Heart right ventricle (tissue), 16 donors: ENCODE measurements around the gene PNKP. TPM values are rescaled to one million over a fixed set of nuclear protein-coding genes. Genes with fewer than 3 reads are reported as not detected.

Source experiments
- ATAC-seq, 8 donors: fragments of 200-7000 bp; cut with Tn5 transposase; one replicate each; pipeline ENCODE4 v1.9.1; 2020; ENCODE audit warnings: mild to moderate bottlenecking in 8 of 8, moderate library complexity in 8 of 8, moderate number of reproducible peaks in 1 of 8
- DNase-seq, 2 donors: peaks; one replicate each; pipeline ENCODE4 v3.0.0-alpha.2; 2020
- H3K27ac ChIP-seq, 10 donors: fragments of 200-600 bp; sonication (generic) in 2 of 10; one replicate each; pipeline versions ENCODE4 v1.5.0 to v1.8.0; 2020 to 2022; ENCODE audit warnings: mild to moderate bottlenecking in 3 of 10
- H3K27me3 ChIP-seq, 7 donors: fragments of 200-600 bp; one replicate each; pipeline ENCODE4 v1.8.0; 2021 to 2022; ENCODE audit warnings: mild to moderate bottlenecking in 2 of 7
- H3K36me3 ChIP-seq, 9 donors: fragments of 200-600 bp; sonication (generic) in 1 of 9; one replicate each; pipeline versions ENCODE4 v1.5.0 to v1.8.0; 2020 to 2022; ENCODE audit warnings: mild to moderate bottlenecking in 2 of 9
- H3K4me1 ChIP-seq, 9 donors: fragments of 200-600 bp; sonication (generic) in 1 of 9; one replicate each; pipeline versions ENCODE4 v1.5.0 to v1.8.0; 2020 to 2022; ENCODE audit warnings: mild to moderate bottlenecking in 4 of 9
- H3K4me3 ChIP-seq, 10 donors: fragments of 200-600 bp; sonication (generic) in 2 of 10; one replicate each; pipeline versions ENCODE4 v1.5.0 to v1.8.0; 2020 to 2022; ENCODE audit warnings: mild to moderate bottlenecking in 7 of 10, moderate library complexity in 2 of 10
- H3K9me3 ChIP-seq, 11 donors: fragments of 200-600 bp in 10 of 11; sonication (generic) in 2 of 11; one replicate each; pipeline versions ENCODE4 v1.5.0 to v1.8.0; 2013 to 2022; ENCODE audit warnings: mild to moderate bottlenecking in 2 of 11, control low read depth in 1 of 11, moderate library complexity in 1 of 11
- CTCF ChIP-seq, 9 donors: fragments of 200-600 bp; sonication (generic) in 2 of 9; IDR thresholded peaks; one replicate each; pipeline versions ENCODE4 v1.5.0 to v1.8.0; 2021 to 2022; ENCODE audit warnings: antibody characterized with exemption in 9 of 9, mild to moderate bottlenecking in 5 of 9, moderate library complexity in 1 of 9
- WGBS, 2 donors: extraction: QIAGEN DNeasy Blood & Tissue Kit; methylation state at CpG; one replicate each; pipeline ENCODE4 v1.1.7; 2013; ENCODE audit warnings: inconsistent platforms in 1 of 2; 5-methylcytosine and 5-hydroxymethylcytosine counted together
- intact Hi-C, 10 donors: fragments of 100-400 bp; cut with DNase I; formaldehyde crosslinking; loops; one replicate each; pipeline versions ENCODE4 v1.11.1 to v1.14.2; 2022
- polyA plus RNA-seq, 2 donors: library from polyadenylated mRNA; stranded (reverse); fragments of 200-250 nt; gene quantifications; one replicate each; pipeline ENCODE4 v1.2.3, GENCODE V29; 2013
- total RNA-seq, 10 donors: library from RNA; stranded (reverse); fragmentation: NEBNext Ultra II Directional in 3 of 10; extraction: Animal tissue kit (Norgen Biotek cat#: 25700) in 3 of 10; gene quantifications; one replicate each; pipeline versions ENCODE4 v1.2.1 to v1.2.4, GENCODE V29; 2021 to 2023
- donor health status: Arrhythmogenic right ventricular cardiomyopathy.
- donor health status: ischemic (EF 13 %, LVEDD 7.1; RV severe dilation, severe dysfunction).
- donor health status: healthy with polysubstance abuse.
- donor health status: DM: no; HTN: yes; CAD: no.
- donor health status: DM: no; HTN: no; CAD: no.
- donor health status: ischemic (EF 25% LVEDD 6.9; RV normal size, moderate dysfunction).
- donor health status: ischemic (EF 25% LVEDD 5.7; RV mildly dilated, moderate dysfunction).
- donor health status: healthy.
- donor health status: DM: yes; HTN: yes; CAD: no.
- donor health status: Ischemic cardiomyopathy.
- donor health status: ischemic (EF 35%, LVEDD 5.7; RV mildly dilated, moderate dysfunction).
- donor health status: nonischemic (EF 11% LVEDD 7.7; RV severe dilation, severe dysfunction).
- donor health status: DM: yes; HTN: yes; CAD: no.
- donor health status: PGD.
- donor health status: ischemic (EF 29% LVEDD 5.4; RV normal size, mild dysfunction).
- donor health status: nonischemic (EF 23%, LVEDD 6.1; RV moderate dilation, normal function).

The PNKP gene
- total and polyA plus RNA-seq, 12 donors: 24.0 to 91.7 (median 34.6) TPM

- Histone ChIP-seq H3K4me1 (peaks cover 14 to 39% (median 37%) of the 10 kb centered on the region in 9 donors), H3K27ac (no peak overlapping the region), H3K36me3 (peaks cover 0 to 61% (median 18%) of the 10 kb centered on the region in 9 donors), H3K4me3 (no peak overlapping the region), H3K9me3 (no peaks in the 10 kb centered on the region), H3K27me3 (no peaks in the 10 kb centered on the region)
- intact Hi-C loops: loop anchor here in 1 of 10 donors (10.0 kb wide), 1 partner anchor 349 kb away; the partner anchor contains the start of gene FCGRT
- ATAC-seq: no peak
- TF ChIP-seq CTCF (IDR thresholded peaks at IDR 0.05): no peak
- 86 to 92% methylated on average over 17 of the region's 17 CpGs for WGBS, 2 donors
- DNase-seq: no peak
Measured at GRCh38 chr19:49863935-49864320, 3.4 kb downstream of the PNKP start.

GRCh38 chr19:49863254-49863934 lies 4.0 kb downstream of the PNKP start:
- no peaks in the 10 kb centered on the region for H3K27me3 ChIP-seq
- intact Hi-C loops: loop anchor here in 1 of 10 donors (10.0 kb wide), 1 partner anchor 349 kb away; the partner anchor contains the start of gene FCGRT
- DNase-seq: no peak
- 91 to 92% methylated on average over 24 of the region's 24 CpGs for WGBS, 2 donors
- TF ChIP-seq CTCF (IDR thresholded peaks at IDR 0.05): no peak
- no peak overlapping the region for H3K27ac ChIP-seq
- no peaks in the 10 kb centered on the region for H3K9me3 ChIP-seq
- ATAC-seq: no peak
- peaks cover 12 to 33% (median 32%) of the 10 kb centered on the region in 9 donors for H3K4me1 ChIP-seq
- no peak overlapping the region for H3K4me3 ChIP-seq
- peaks cover 0 to 66% (median 18%) of the 10 kb centered on the region in 9 donors for H3K36me3 ChIP-seq

GRCh38 chr19:49862391-49863253 lies 4.8 kb downstream of the PNKP start:
- no peaks in the 10 kb centered on the region for H3K9me3 ChIP-seq
- H3K4me3 ChIP-seq: no peak overlapping the region
- intact Hi-C loops: loop anchor here in 1 of 10 donors (10.0 kb wide), 1 partner anchor 348 kb away; the partner anchor contains the start of gene FCGRT
- peaks cover 12 to 30% (median 24%) of the 10 kb centered on the region in 9 donors for H3K4me1 ChIP-seq
- ATAC-seq: no peak
- DNase-seq: no peak
- no peaks in the 10 kb centered on the region for H3K27me3 ChIP-seq
- WGBS, 2 donors: 56 to 73% methylated on average over 49 of the region's 49 CpGs
- peaks cover 0 to 74% (median 25%) of the 10 kb centered on the region in 9 donors for H3K36me3 ChIP-seq
- peak in 1 of 9 donors; percentile 4 for TF ChIP-seq CTCF (IDR thresholded peaks at IDR 0.05)
- H3K27ac ChIP-seq: no peak overlapping the region
